ENCODE measurements around the gene FOXO3.
A peak's percentile ranks its signal among the peaks of the same experiment; 100 is the strongest.

The FOXO3 gene

DNA sequence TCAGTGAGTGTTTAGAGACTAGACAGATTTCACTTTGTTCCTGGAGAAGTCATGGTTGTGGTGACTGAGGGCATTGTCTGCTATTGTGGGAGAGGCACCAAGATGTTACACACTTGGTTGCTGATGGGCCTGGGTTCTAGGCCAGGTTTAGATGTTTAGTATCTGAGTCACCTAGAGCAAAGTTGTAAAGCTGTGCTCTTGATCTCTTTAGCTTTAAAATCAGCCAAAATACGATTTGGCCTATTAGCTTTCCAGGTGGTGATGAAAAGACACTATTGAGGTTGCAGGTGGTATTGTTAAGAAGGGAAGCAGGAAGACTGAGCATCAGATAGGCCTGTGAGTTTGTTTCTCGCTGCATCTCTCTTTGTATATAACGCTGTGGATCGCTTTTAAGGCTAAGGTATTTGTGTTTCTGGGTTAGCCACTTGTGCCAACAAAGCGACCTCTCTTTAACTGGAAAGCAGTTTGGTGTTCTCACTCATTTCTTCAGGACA, 48.6 kb downstream of the FOXO3 start:
- no peaks in the 10 kb centered on the region for H3K9me3 ChIP-seq (replicated peaks; ENCODE audit: low read length)
- no peaks in the 10 kb centered on the region for H3K27me3 ChIP-seq (ENCODE audit: control insufficient read depth, insufficient read depth, low read length)
- H3K4me3 ChIP-seq (ENCODE audit: low read length) = no peak overlapping the region
- peak overlapping the region; percentile 63 for H3K4me2 ChIP-seq (ENCODE audit: low read length)
- peak overlapping the region; percentile 37 for H3K9ac ChIP-seq (ENCODE audit: low read depth, low read length)
- H3K36me3 ChIP-seq (ENCODE audit: insufficient read depth, low read length) = no peaks in the 10 kb centered on the region
- H3K4me1 ChIP-seq (ENCODE audit: control insufficient read depth, insufficient read depth, low read length) = peaks cover 56% of the 10 kb centered on the region

DNA sequence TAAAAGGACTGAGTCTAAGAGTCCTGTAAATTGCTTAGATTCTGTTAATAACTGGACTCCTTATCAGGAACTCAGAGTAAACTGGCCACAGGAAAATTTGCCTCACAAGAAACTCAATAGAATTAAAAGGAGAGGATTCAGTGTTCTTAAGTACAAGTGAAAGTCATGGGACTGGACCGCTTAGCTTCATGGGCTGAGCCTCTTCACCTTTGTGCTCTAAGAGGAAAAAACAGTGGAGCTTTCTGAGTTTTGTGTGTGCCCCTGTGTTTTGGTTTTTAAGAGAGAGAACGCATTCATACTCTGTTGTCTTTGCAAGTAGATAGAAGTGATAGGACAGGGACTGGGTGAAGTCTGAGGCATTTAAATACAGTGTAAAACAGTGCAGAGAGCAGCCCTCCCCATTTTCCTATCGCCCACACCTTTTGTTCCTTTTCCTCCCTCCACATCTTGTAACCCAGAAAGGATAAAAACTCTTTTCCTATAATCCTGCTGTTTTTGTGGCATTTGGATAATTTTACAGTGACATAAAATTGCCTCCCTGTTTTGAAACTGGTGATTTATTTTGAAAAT, 49.6 kb downstream of the FOXO3 start:
- H3K4me3 ChIP-seq (ENCODE audit: low read length) = no peak overlapping the region
- peaks cover 55% of the 10 kb centered on the region for H3K4me1 ChIP-seq (ENCODE audit: control insufficient read depth, insufficient read depth, low read length)

DNA sequence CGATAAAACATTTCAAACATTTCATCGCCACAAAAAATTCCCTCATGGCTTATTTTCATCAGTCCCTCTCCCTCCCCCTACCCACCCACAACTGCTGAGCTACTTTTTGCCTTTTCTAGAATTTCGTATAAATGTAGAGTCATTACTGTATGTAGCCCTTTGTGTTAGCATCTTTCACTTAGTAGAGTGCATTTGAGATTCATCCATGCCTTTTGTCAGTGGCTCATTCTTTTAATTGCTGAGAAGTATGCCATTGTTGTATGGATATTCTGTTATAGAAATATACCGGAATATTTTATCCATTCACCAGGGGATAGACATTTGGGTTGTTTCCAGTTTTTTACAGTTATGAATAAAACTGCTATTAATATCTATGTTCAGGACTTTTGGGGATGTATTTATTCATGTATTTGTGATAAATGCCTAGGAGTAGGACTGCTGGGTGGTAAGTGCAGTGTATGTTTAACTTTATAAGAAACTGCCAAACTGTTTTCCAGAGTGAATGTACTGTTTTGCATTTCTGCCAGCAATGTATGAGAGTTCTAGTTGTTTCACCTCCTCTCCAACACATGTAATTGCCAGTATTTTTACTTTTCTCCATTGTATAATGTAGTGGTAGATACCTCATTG, 50.4 kb downstream of the FOXO3 start:
- Histone ChIP-seq H3K4me1 (ENCODE audit: control insufficient read depth, insufficient read depth, low read length) (peaks cover 51% of the 10 kb centered on the region), H3K9ac (ENCODE audit: low read depth, low read length) (no peak overlapping the region)

More for the DNA sequence above, 49.6 kb downstream of the FOXO3 start:
- Histone ChIP-seq H3K9ac (ENCODE audit: low read depth, low read length) (peak overlapping the region; percentile 25), H3K27me3 (ENCODE audit: control insufficient read depth, insufficient read depth, low read length) (no peaks in the 10 kb centered on the region), H3K4me2 (ENCODE audit: low read length) (peak overlapping the region; percentile 36), H3K9me3 (replicated peaks; ENCODE audit: low read length) (no peaks in the 10 kb centered on the region), H3K36me3 (ENCODE audit: insufficient read depth, low read length) (no peaks in the 10 kb centered on the region)

DNA sequence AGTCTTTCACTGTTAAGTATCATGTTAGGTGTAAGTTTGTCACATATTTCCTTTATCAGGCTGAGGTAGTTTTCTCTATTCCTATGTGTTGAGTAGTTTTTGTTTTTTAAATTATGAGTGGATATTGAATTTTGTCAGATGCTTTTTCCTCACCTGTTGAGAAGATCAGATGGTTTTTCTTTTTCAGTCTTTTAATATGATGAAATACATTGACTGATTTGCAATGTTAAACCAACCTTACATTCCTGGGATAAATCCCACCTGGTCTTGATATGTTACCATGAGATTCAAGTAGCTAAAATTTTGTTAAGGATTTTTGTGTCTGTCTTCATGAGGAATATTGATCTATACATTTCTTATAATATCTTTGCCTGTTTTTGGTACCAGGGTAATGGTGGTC, 52.1 kb downstream of the FOXO3 start:
- H3K36me3 ChIP-seq (ENCODE audit: insufficient read depth, low read length) = no peaks in the 10 kb centered on the region
- H3K4me3 ChIP-seq (ENCODE audit: low read length) = no peak overlapping the region
- H3K9ac ChIP-seq (ENCODE audit: low read depth, low read length) = no peak overlapping the region
- H3K4me1 ChIP-seq (ENCODE audit: control insufficient read depth, insufficient read depth, low read length) = peaks cover 59% of the 10 kb centered on the region
- H3K9me3 ChIP-seq (replicated peaks; ENCODE audit: low read length) = no peaks in the 10 kb centered on the region
- no peaks in the 10 kb centered on the region for H3K27me3 ChIP-seq (ENCODE audit: control insufficient read depth, insufficient read depth, low read length)
- H3K4me2 ChIP-seq (ENCODE audit: low read length) = no peak overlapping the region

More for the DNA sequence above, 50.4 kb downstream of the FOXO3 start:
- Histone ChIP-seq H3K9me3 (replicated peaks; ENCODE audit: low read length) (no peaks in the 10 kb centered on the region), H3K4me3 (ENCODE audit: low read length) (no peak overlapping the region), H3K36me3 (ENCODE audit: insufficient read depth, low read length) (no peaks in the 10 kb centered on the region), H3K27me3 (ENCODE audit: control insufficient read depth, insufficient read depth, low read length) (no peaks in the 10 kb centered on the region), H3K4me2 (ENCODE audit: low read length) (no peak overlapping the region)

DNA sequence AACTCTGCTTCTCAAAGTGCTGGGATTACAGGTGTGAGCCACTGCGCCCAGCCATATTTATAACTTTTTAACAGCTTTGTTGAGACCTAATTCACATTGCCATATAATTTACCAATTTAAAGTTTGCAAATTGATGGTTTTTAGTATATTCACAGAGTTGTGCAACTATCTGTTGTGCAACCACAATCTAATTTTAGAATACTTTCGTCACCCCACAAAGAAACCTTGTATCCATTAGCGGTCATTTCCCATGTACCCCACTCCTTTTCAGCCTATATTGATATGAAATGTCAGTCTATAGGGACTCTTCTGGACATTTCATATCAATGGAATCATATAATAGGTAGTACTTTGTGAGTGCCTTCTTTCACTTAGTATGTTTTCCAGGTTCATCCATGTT, 55.8 kb downstream of the FOXO3 start:
- no peak overlapping the region for H3K4me3 ChIP-seq (ENCODE audit: low read length)

DNA sequence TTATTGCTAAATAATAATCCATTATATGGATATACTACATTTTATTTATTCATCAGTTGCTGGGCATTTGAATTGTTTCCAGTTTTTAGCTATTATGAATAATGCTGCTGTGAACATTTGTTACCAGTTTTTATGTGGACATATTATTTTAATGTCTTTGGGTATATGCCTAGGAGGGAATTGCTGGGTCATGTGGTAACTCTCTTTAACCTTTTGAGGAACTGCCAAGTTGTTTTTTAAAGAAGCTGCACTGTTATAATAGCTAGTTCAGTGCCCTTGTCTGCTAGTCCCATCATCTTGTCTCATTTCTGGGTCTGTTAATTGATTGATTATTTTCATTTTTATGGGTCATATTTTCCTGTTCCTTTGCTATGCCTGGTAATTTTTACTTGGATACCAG, 56.3 kb downstream of the FOXO3 start:
- Histone ChIP-seq H3K4me1 (ENCODE audit: control insufficient read depth, insufficient read depth, low read length) (peaks cover 63% of the 10 kb centered on the region), H3K27me3 (ENCODE audit: control insufficient read depth, insufficient read depth, low read length) (no peaks in the 10 kb centered on the region), H3K4me2 (ENCODE audit: low read length) (peak overlapping the region; percentile 7), H3K9ac (ENCODE audit: low read depth, low read length) (no peak overlapping the region), H3K4me3 (ENCODE audit: low read length) (no peak overlapping the region), H3K9me3 (replicated peaks; ENCODE audit: low read length) (no peaks in the 10 kb centered on the region), H3K36me3 (ENCODE audit: insufficient read depth, low read length) (no peaks in the 10 kb centered on the region)

More for the DNA sequence above, 55.8 kb downstream of the FOXO3 start:
- H3K36me3 ChIP-seq (ENCODE audit: insufficient read depth, low read length) = no peaks in the 10 kb centered on the region
- H3K4me2 ChIP-seq (ENCODE audit: low read length) = peak overlapping the region; percentile 7
- H3K9me3 ChIP-seq (replicated peaks; ENCODE audit: low read length) = no peaks in the 10 kb centered on the region
- H3K9ac ChIP-seq (ENCODE audit: low read depth, low read length) = no peak overlapping the region
- no peaks in the 10 kb centered on the region for H3K27me3 ChIP-seq (ENCODE audit: control insufficient read depth, insufficient read depth, low read length)
- peaks cover 59% of the 10 kb centered on the region for H3K4me1 ChIP-seq (ENCODE audit: control insufficient read depth, insufficient read depth, low read length)

DNA sequence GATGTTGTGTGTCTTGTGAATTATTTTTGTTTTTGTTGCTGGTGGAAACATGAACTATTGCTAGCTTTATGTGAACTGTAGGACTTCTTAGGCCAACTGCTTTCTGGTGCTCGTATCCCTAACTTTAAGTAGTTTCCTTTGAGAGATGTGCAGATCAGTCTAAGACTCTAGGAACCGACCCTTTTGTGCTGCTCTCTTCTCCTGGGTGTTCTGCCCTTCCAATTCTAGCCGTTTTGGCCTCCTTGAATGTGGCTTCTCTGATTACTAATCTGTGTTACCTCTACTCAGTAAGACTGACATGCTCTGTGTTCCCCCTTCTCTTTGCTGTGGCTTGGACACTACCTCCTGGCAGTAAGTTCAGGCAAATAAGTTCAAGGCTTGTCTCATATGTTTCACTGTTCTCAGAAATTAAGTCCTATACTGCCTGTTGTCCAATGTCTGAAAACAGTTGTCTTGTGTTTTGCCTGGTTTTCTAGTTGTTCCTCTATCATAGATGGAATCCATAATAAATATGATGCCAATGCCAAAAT, 58.0 kb downstream of the FOXO3 start:
- Histone ChIP-seq H3K36me3 (ENCODE audit: insufficient read depth, low read length) (no peaks in the 10 kb centered on the region), H3K4me3 (ENCODE audit: low read length) (no peak overlapping the region), H3K4me2 (ENCODE audit: low read length) (peak overlapping the region; percentile 49), H3K27me3 (ENCODE audit: control insufficient read depth, insufficient read depth, low read length) (no peaks in the 10 kb centered on the region), H3K9me3 (replicated peaks; ENCODE audit: low read length) (no peaks in the 10 kb centered on the region), H3K9ac (ENCODE audit: low read depth, low read length) (peak overlapping the region; percentile 12), H3K4me1 (ENCODE audit: control insufficient read depth, insufficient read depth, low read length) (peaks cover 80% of the 10 kb centered on the region)

DNA sequence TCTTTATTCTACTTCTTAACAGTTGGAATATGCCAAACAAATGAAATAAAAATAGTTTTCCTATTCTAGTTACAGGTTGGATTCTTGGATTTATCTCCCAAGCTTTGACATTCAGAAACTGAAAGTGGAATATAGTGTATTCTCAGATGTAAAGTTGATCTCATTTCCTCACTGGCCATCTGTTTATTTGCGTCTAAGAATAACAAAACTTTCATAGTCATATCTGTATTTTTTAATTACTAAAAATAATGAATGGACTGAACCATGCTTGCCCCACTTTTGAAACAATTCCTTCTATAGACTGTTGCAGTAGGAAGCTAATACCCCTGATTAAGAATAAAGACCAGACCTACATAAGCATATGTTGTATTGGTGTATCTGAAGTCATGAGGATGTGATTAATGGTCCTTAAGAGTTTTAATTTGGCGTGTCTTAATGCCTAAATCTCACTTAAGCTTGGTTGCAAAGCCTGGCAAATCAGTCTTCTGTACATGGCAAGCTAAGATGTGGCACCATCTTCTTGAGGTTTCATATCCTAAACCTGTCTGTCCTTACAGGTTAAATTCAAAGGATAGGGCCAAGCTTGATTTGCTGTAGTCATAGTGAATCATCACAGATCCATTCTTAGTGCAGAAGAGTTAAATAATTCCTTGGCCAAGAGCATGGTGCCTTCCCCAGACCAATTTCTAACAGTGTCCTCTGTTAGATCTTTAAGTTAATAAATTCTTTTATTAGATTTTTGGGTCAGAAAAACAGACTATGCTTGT, 58.9 kb downstream of the FOXO3 start:
- Histone ChIP-seq H3K27me3 (ENCODE audit: control insufficient read depth, insufficient read depth, low read length) (no peaks in the 10 kb centered on the region), H3K9me3 (replicated peaks; ENCODE audit: low read length) (no peaks in the 10 kb centered on the region), H3K4me3 (ENCODE audit: low read length) (peak overlapping the region; percentile 43), H3K4me2 (ENCODE audit: low read length) (peak overlapping the region; percentile 49), H3K9ac (ENCODE audit: low read depth, low read length) (peak overlapping the region; percentile 64), H3K4me1 (ENCODE audit: control insufficient read depth, insufficient read depth, low read length) (peaks cover 81% of the 10 kb centered on the region), H3K36me3 (ENCODE audit: insufficient read depth, low read length) (no peaks in the 10 kb centered on the region)

DNA sequence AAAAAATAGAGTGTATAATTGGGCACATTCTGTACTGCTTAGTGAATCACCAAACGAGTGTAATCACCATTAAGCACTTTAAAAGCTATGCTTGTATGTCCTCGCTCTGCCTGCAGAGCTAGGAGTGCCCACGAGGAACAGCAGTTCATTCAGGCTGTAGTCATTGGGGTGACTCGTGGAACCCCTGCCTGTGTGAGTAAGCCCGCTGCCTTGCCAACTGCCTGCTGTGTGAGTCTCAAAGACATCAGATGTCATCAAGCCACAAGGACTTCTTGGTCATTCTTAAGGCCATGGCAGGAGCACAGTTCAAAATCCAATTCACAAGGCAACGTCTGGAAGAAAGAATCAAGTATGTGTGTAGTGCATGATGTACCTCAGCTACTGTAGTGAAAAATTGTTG, 60.4 kb downstream of the FOXO3 start:
- H3K4me1 ChIP-seq (ENCODE audit: control insufficient read depth, insufficient read depth, low read length) = peaks cover 85% of the 10 kb centered on the region

DNA sequence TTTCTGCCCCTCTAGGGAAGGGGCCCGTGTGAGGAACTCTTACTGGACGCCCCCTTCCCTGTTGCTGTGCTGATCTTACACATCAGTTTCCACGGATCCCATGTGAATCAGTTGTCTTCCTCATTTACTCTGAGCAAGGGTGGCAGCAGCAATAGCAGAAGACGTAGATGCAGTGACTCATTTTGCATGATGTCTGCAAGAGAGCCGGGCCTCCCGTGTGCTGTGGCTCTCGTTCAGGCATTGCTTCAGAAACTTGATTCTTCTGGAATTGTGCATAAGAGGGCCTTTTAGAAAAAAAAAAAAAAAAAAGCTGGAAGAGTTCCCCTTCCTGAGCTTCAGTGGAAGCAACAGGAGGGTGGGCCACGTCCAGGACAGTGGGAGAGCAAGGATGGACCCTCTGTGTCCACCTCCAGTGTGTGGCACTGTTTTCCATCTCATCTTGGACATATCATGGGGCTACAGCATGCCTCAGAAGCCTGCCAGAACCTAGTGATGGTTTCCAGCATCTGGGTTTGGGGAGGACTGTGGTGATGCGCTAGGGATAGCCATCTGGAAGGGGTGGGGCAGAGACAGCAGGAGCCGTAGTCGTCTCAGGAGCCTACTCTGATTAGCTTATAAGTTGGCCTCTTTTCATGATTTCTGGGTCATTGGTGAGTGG, 62.1 kb downstream of the FOXO3 start:
- no peaks in the 10 kb centered on the region for H3K27me3 ChIP-seq (ENCODE audit: control insufficient read depth, insufficient read depth, low read length)

More for the DNA sequence above, 60.4 kb downstream of the FOXO3 start:
- H3K36me3 ChIP-seq (ENCODE audit: insufficient read depth, low read length) = no peaks in the 10 kb centered on the region
- H3K27me3 ChIP-seq (ENCODE audit: control insufficient read depth, insufficient read depth, low read length) = no peaks in the 10 kb centered on the region
- no peaks in the 10 kb centered on the region for H3K9me3 ChIP-seq (replicated peaks; ENCODE audit: low read length)
- peak overlapping the region; percentile 20 for H3K4me3 ChIP-seq (ENCODE audit: low read length)
- peak overlapping the region; percentile 74 for H3K9ac ChIP-seq (ENCODE audit: low read depth, low read length)
- peak overlapping the region; percentile 41 for H3K4me2 ChIP-seq (ENCODE audit: low read length)

DNA sequence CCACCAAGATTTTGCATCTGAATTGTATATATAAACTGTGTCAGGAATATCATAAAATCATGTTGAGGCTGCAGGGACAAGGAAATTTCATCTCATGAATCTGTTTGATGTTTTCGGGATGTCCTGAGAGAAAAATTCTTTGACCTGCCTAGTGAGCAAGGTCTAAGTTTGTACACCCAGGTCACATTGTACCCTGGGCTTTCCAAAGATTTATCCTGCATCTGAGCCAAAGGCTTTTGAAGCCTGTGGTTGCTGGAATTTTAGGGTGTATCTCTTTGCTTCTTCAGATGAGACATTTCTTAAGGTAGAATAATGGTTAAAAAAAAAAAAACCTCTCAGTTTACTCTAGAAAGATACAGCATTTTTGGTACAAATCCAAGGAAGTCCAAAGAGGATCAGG, 63.3 kb downstream of the FOXO3 start:
- no peaks in the 10 kb centered on the region for H3K27me3 ChIP-seq (ENCODE audit: control insufficient read depth, insufficient read depth, low read length)
- H3K36me3 ChIP-seq (ENCODE audit: insufficient read depth, low read length) = no peaks in the 10 kb centered on the region
- peaks cover 81% of the 10 kb centered on the region for H3K4me1 ChIP-seq (ENCODE audit: control insufficient read depth, insufficient read depth, low read length)

More for the DNA sequence above, 62.1 kb downstream of the FOXO3 start:
- peak overlapping the region; percentile 74 for H3K9ac ChIP-seq (ENCODE audit: low read depth, low read length)
- H3K4me3 ChIP-seq (ENCODE audit: low read length) = peak overlapping the region; percentile 44
- peak overlapping the region; percentile 73 for H3K4me2 ChIP-seq (ENCODE audit: low read length)
- H3K4me1 ChIP-seq (ENCODE audit: control insufficient read depth, insufficient read depth, low read length) = peaks cover 83% of the 10 kb centered on the region
- H3K36me3 ChIP-seq (ENCODE audit: insufficient read depth, low read length) = no peaks in the 10 kb centered on the region
- H3K9me3 ChIP-seq (replicated peaks; ENCODE audit: low read length) = no peaks in the 10 kb centered on the region

More for the DNA sequence above, 63.3 kb downstream of the FOXO3 start:
- Histone ChIP-seq H3K4me2 (ENCODE audit: low read length) (no peak overlapping the region), H3K4me3 (ENCODE audit: low read length) (no peak overlapping the region), H3K9ac (ENCODE audit: low read depth, low read length) (no peak overlapping the region), H3K9me3 (replicated peaks; ENCODE audit: low read length) (no peaks in the 10 kb centered on the region)

All from skeletal muscle satellite cell (primary cell).